Measurements from ENCODE around the gene GNAI1. TPM values are rescaled to one million over a fixed set of nuclear protein-coding genes. Genes with fewer than 3 reads are reported as not detected.

The GNAI1 gene
- total RNA-seq, 1 donor: 0.73 TPM

- peaks cover 8% of the 10 kb centered on the region for H3K4me1 ChIP-seq (ENCODE audit: insufficient read depth, low read length)
- no peaks in the 10 kb centered on the region for H3K9me3 ChIP-seq (ENCODE audit: low read depth, low read length)
- no peak overlapping the region for H3K4me3 ChIP-seq (ENCODE audit: low read length)
- H3K27me3 ChIP-seq (ENCODE audit: insufficient read depth, low read length): no peaks in the 10 kb centered on the region
These were observed 9.9 kb upstream of the GNAI1 start for GRCh38 chr7:80124526-80125264.

- no peaks in the 10 kb centered on the region for H3K9me3 ChIP-seq (ENCODE audit: low read depth, low read length)
- peaks cover 8% of the 10 kb centered on the region for H3K4me1 ChIP-seq (ENCODE audit: insufficient read depth, low read length)
- no peaks in the 10 kb centered on the region for H3K27me3 ChIP-seq (ENCODE audit: insufficient read depth, low read length)
- H3K4me3 ChIP-seq (ENCODE audit: low read length): no peak overlapping the region
These were observed 7.0 kb upstream of the GNAI1 start for GRCh38 chr7:80127412-80128160.

GRCh38 chr7:80128918-80129317 is 5.7 kb upstream of the GNAI1 start:
- H3K9me3 ChIP-seq (ENCODE audit: low read depth, low read length): no peaks in the 10 kb centered on the region
- H3K4me1 ChIP-seq (ENCODE audit: insufficient read depth, low read length): peaks cover 10% of the 10 kb centered on the region
- H3K4me3 ChIP-seq (ENCODE audit: low read length): no peak overlapping the region
- peaks cover 6% of the 10 kb centered on the region for H3K27me3 ChIP-seq (ENCODE audit: insufficient read depth, low read length)

GRCh38 chr7:80129785-80130184 is 4.8 kb upstream of the GNAI1 start:
- H3K9me3 ChIP-seq (ENCODE audit: low read depth, low read length): no peaks in the 10 kb centered on the region
- H3K4me3 ChIP-seq (ENCODE audit: low read length): no peak overlapping the region
- peaks cover 9% of the 10 kb centered on the region for H3K4me1 ChIP-seq (ENCODE audit: insufficient read depth, low read length)
- peaks cover 9% of the 10 kb centered on the region for H3K27me3 ChIP-seq (ENCODE audit: insufficient read depth, low read length)

- Histone ChIP-seq H3K27me3 (ENCODE audit: insufficient read depth, low read length) (peaks cover 22% of the 10 kb centered on the region), H3K4me3 (ENCODE audit: low read length) (no peak overlapping the region), H3K9me3 (ENCODE audit: low read depth, low read length) (no peaks in the 10 kb centered on the region), H3K4me1 (ENCODE audit: insufficient read depth, low read length) (peaks cover 12% of the 10 kb centered on the region)
These were observed 2.8 kb upstream of the GNAI1 start for GRCh38 chr7:80131675-80132435.

- Histone ChIP-seq H3K4me3 (ENCODE audit: low read length) (no peak overlapping the region), H3K27me3 (ENCODE audit: insufficient read depth, low read length) (peaks cover 30% of the 10 kb centered on the region), H3K9me3 (ENCODE audit: low read depth, low read length) (no peaks in the 10 kb centered on the region), H3K4me1 (ENCODE audit: insufficient read depth, low read length) (peaks cover 12% of the 10 kb centered on the region)
These were observed 2.0 kb upstream of the GNAI1 start for GRCh38 chr7:80132594-80132993.

- H3K4me3 ChIP-seq (ENCODE audit: low read length): no peak overlapping the region
- H3K4me1 ChIP-seq (ENCODE audit: insufficient read depth, low read length): peaks cover 12% of the 10 kb centered on the region
- peaks cover 33% of the 10 kb centered on the region for H3K27me3 ChIP-seq (ENCODE audit: insufficient read depth, low read length)
- H3K9me3 ChIP-seq (ENCODE audit: low read depth, low read length): no peaks in the 10 kb centered on the region
These were observed 1.1 kb upstream of the GNAI1 start for GRCh38 chr7:80133361-80134114.

GRCh38 chr7:80134115-80134535 is 506 bp upstream of the GNAI1 start:
- Histone ChIP-seq H3K4me3 (ENCODE audit: low read length) (peak overlapping the region; percentile 15), H3K4me1 (ENCODE audit: insufficient read depth, low read length) (peaks cover 12% of the 10 kb centered on the region), H3K9me3 (ENCODE audit: low read depth, low read length) (no peaks in the 10 kb centered on the region), H3K27me3 (ENCODE audit: insufficient read depth, low read length) (peaks cover 38% of the 10 kb centered on the region)

GRCh38 chr7:80135309-80136104 is 876 bp downstream of the GNAI1 start:
- peaks cover 38% of the 10 kb centered on the region for H3K27me3 ChIP-seq (ENCODE audit: insufficient read depth, low read length)
- H3K4me3 ChIP-seq (ENCODE audit: low read length): peak overlapping the region; percentile 48
- peaks cover 12% of the 10 kb centered on the region for H3K4me1 ChIP-seq (ENCODE audit: insufficient read depth, low read length)
- no peaks in the 10 kb centered on the region for H3K9me3 ChIP-seq (ENCODE audit: low read depth, low read length)

- H3K27me3 ChIP-seq (ENCODE audit: insufficient read depth, low read length): peaks cover 38% of the 10 kb centered on the region
- H3K4me3 ChIP-seq (ENCODE audit: low read length): no peak overlapping the region
- peaks cover 12% of the 10 kb centered on the region for H3K4me1 ChIP-seq (ENCODE audit: insufficient read depth, low read length)
- H3K9me3 ChIP-seq (ENCODE audit: low read depth, low read length): no peaks in the 10 kb centered on the region
These were observed 1.8 kb downstream of the GNAI1 start for GRCh38 chr7:80136261-80137055.

- peaks cover 12% of the 10 kb centered on the region for H3K4me1 ChIP-seq (ENCODE audit: insufficient read depth, low read length)
- no peaks in the 10 kb centered on the region for H3K9me3 ChIP-seq (ENCODE audit: low read depth, low read length)
- no peak overlapping the region for H3K4me3 ChIP-seq (ENCODE audit: low read length)
These were observed 2.8 kb downstream of the GNAI1 start for GRCh38 chr7:80137410-80137809.

GRCh38 chr7:80139236-80139635 is 4.6 kb downstream of the GNAI1 start:
- Histone ChIP-seq H3K27me3 (ENCODE audit: insufficient read depth, low read length) (peaks cover 29% of the 10 kb centered on the region), H3K4me1 (ENCODE audit: insufficient read depth, low read length) (peaks cover 7% of the 10 kb centered on the region), H3K9me3 (ENCODE audit: low read depth, low read length) (no peaks in the 10 kb centered on the region), H3K4me3 (ENCODE audit: low read length) (no peak overlapping the region)

More at GRCh38 chr7:80137410-80137809, 2.8 kb downstream of the GNAI1 start:
- H3K27me3 ChIP-seq (ENCODE audit: insufficient read depth, low read length): peaks cover 38% of the 10 kb centered on the region

GRCh38 chr7:80140388-80140787 is 5.8 kb downstream of the GNAI1 start:
- no peak overlapping the region for H3K4me3 ChIP-seq (ENCODE audit: low read length)
- H3K27me3 ChIP-seq (ENCODE audit: insufficient read depth, low read length): peaks cover 29% of the 10 kb centered on the region
- peaks cover 6% of the 10 kb centered on the region for H3K4me1 ChIP-seq (ENCODE audit: insufficient read depth, low read length)
- no peaks in the 10 kb centered on the region for H3K9me3 ChIP-seq (ENCODE audit: low read depth, low read length)

All from mononuclear cell (primary cell).